GM12801 (cell line): ENCODE measurements around the gene TIMM13.

ENCODE experiments used
- TF ChIP-seq, protein P1 (sequence below): IDR thresholded peaks from one replicate; pipeline ENCODE4 v1.5.1; 2011; ENCODE audit warnings: control low read depth; ENCODE audit not compliant: insufficient read length; ENCODE audit errors: extremely low read depth

Gene TIMM13

GRCh38 chr19:2427429-2428320 lies at the start of gene TIMM13:
Gene TIMM13 (minus strand): TSS chr19:2427586. CDS start chr19:2427533, 53 bp downstream.
- TF ChIP-seq, protein P1, sequence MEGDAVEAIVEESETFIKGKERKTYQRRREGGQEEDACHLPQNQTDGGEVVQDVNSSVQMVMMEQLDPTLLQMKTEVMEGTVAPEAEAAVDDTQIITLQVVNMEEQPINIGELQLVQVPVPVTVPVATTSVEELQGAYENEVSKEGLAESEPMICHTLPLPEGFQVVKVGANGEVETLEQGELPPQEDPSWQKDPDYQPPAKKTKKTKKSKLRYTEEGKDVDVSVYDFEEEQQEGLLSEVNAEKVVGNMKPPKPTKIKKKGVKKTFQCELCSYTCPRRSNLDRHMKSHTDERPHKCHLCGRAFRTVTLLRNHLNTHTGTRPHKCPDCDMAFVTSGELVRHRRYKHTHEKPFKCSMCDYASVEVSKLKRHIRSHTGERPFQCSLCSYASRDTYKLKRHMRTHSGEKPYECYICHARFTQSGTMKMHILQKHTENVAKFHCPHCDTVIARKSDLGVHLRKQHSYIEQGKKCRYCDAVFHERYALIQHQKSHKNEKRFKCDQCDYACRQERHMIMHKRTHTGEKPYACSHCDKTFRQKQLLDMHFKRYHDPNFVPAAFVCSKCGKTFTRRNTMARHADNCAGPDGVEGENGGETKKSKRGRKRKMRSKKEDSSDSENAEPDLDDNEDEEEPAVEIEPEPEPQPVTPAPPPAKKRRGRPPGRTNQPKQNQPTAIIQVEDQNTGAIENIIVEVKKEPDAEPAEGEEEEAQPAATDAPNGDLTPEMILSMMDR, result no peak

DNA sequence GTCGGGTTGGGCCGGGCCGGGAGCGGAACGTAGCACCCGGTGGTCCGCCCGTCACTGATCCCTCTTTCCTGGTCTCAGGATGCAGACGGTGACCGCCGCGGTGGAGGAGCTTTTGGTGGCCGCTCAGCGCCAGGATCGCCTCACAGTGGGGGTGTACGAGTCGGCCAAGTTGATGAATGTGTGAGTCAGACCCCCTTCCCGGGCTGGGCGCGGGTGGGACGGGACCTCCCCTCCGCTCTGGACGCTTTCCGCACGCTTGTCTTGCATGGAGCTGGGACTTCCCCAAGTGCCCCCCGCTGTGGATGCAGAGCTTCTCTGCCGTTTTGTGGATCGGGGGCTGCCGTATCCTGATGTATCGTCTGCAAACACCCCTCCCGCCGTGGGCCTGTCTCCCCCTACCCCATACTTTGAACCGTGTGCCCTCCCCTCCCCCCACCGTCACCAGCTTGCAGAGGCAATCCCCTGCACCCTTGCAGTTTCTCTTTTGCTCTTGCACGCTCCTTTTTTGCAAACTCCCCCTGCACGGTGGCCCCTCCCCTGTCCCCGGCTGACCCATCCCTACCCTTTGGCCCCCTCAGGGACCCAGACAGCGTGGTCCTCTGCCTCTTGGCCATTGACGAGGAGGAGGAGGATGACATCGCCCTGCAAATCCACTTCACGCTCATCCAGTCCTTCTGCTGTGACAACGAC lies 49.2 kb upstream of the TIMM13 start:
- TF ChIP-seq, protein P1, result no peak

GRCh38 chr19:2475702-2476450 lies 48.5 kb upstream of the TIMM13 start, which contains the start of gene GADD45B:
Gene GADD45B (plus strand): TSS chr19:2476127. CDS start chr19:2476359, 232 bp downstream.
- TF ChIP-seq, protein P1, result no peak

DNA sequence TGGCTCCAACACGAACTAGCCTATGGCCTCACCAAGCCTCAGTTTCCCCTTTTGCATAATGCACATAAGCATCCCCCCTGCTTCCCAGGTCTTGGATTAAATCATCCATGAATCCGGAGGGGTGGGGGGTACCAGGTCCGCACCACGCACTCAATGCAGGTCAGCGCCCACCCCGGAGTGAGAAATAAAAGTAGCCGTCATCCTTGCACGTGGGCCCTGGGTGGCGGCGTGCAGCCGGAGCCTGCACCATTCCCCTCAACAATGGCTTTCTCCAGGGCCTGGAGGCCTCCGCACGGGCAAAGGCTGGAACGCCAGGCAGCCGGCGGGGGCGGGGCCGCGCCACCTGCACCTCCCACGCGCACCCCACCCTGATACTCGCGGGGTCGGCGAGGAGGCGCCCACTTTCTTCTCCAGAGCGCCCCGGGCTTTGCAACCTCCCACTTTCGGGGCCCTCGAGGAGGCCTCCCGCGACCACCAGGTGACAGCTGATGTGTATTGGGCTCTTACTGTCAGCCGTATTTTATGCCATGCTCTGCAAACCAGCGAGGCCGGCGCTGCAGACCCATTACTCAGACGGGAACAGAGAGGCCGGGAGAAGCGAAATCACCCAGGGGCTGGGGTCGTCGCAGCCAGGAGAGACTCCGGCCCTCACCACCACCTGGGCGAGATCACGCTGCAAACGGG lies 47.8 kb upstream of the TIMM13 start:
- TF ChIP-seq, protein P1, result no peak

GRCh38 chr19:2474232-2475017 lies 47.0 kb upstream of the TIMM13 start:
- TF ChIP-seq, protein P1, result no peak

DNA sequence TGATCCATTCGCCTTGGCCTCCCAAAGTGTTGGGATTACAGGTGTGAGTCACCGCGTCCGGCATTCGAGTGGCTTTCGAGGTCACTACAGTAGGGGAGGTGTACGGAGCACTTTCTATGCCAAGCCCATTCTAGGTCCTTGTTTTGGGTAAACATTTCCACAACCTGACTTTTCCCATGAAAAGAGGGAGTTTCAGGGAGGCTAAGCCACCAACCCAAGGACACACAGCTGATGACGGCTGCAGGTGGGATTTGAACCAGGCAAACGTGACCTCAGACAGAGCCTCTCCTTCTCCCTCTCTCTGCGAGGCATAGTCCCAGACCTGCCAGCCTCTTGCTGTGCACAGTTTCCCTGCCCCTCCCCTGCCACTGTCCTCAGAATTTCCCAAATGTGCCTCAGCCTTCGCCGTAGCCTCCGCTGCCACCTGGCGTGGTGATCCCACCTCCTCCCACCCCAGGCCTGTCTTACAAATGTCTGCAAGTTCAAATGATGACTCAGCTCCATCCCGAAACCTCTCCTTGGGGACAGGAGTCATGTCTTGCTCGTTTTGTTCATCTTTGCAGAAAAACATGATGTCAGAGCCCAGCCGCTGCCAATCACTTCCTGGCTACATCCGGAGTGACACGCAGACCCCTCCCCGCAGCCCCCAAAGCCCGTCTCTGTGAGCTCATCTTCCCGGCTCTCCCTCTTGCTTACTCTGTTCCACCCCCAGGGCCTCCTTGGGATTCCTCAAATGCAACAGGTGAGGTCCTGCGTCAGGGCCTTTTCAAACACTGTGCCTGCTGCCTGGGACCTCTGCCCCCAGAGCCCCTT lies 41.9 kb upstream of the TIMM13 start:
- TF ChIP-seq, protein P1, result no peak
